WTC11 (cell line): ENCODE measurements around the gene NNAT. TPM values are rescaled to one million over a fixed set of nuclear protein-coding genes. Genes with fewer than 3 reads are reported as not detected.
A peak's percentile ranks its signal among the peaks of the same experiment; 100 is the strongest.

Source experiments
- ATAC-seq: fragments of 200-7000 bp; cut with Tn5 transposase; 2 replicates; pipeline ENCODE4 v1.10.0; 2021; ENCODE audit warnings: mild to moderate bottlenecking, moderate library complexity
- CTCF ChIA-PET: fragments of 300-600 bp; sonication (Branson Sonifier 250); formaldehyde crosslinking; loops from one replicate; lab custom pipeline; 2021; ENCODE audit warnings: antibody characterized with exemption; lab: Charles Lee
- POLR2A ChIA-PET: fragments of 350-600 bp; sonication (Branson Sonifier 250); formaldehyde crosslinking; loops from one replicate; lab custom pipeline; 2021; ENCODE audit warnings: antibody characterized with exemption; lab: Charles Lee
- DNase-seq: peaks from one replicate; pipeline ENCODE4 v3.0.0; 2021; ENCODE audit warnings: low spot score
- H3K27ac Mint-ChIP-seq: 2 replicates; pipeline ENCODE4 v1.8.0; 2021; ENCODE audit warnings: mixed read lengths
- H3K27me3 Mint-ChIP-seq: 2 replicates; pipeline ENCODE4 v1.8.0; 2021; ENCODE audit warnings: low read depth, mild to moderate bottlenecking, moderate library complexity, mixed read lengths
- H3K36me3 Mint-ChIP-seq: 2 replicates; pipeline ENCODE4 v1.8.0; 2021; ENCODE audit warnings: mixed read lengths
- H3K4me1 Mint-ChIP-seq: 2 replicates; pipeline ENCODE4 v1.8.0; 2022; ENCODE audit warnings: mixed read lengths
- H3K4me3 Mint-ChIP-seq: 2 replicates; pipeline ENCODE4 v1.8.0; 2021; ENCODE audit warnings: mild to moderate bottlenecking, moderate library complexity, mixed read lengths
- H3K9me3 Mint-ChIP-seq: 2 replicates; pipeline ENCODE4 v1.8.0; 2021; ENCODE audit warnings: mixed read lengths
- ARID4B ChIP-seq: sonication (generic); formaldehyde crosslinking; IDR thresholded peaks from 2 replicates; pipeline ENCODE4 v1.8.0; 2023; ENCODE audit warnings: missing genetic modification reagents, mild to moderate bottlenecking, borderline replicate concordance
- ATF1 ChIP-seq: sonication (generic); formaldehyde crosslinking; IDR thresholded peaks from 2 replicates; pipeline ENCODE4 v1.8.1; 2023; ENCODE audit warnings: mild to moderate bottlenecking, moderate library complexity, missing genetic modification reagents
- ATF3 ChIP-seq: sonication (generic); formaldehyde crosslinking; conservative IDR thresholded peaks from 2 replicates; pipeline ENCODE4 v1.8.1; 2022; ENCODE audit warnings: mild to moderate bottlenecking, missing genetic modification reagents
- CREM ChIP-seq: sonication (generic); formaldehyde crosslinking; IDR thresholded peaks from 2 replicates; pipeline ENCODE4 v1.8.1; 2022; ENCODE audit warnings: mild to moderate bottlenecking, missing genetic modification reagents, moderate library complexity
- E2F4 ChIP-seq: sonication (generic); formaldehyde crosslinking; IDR thresholded peaks from 2 replicates; pipeline ENCODE4 v1.8.1; 2022; ENCODE audit warnings: low read depth, mild to moderate bottlenecking, moderate library complexity, missing genetic modification reagents, borderline replicate concordance
- E2F5 ChIP-seq: sonication (generic); formaldehyde crosslinking; IDR thresholded peaks from 2 replicates; pipeline ENCODE4 v1.8.1; 2022; ENCODE audit warnings: mild to moderate bottlenecking, moderate library complexity, missing genetic modification reagents
- EMX1 ChIP-seq: fragments of 250-450 bp; sonication (Bioruptor Pico); IDR thresholded peaks from 2 replicates; pipeline ENCODE4 v1.8.0; 2021; ENCODE audit warnings: mild to moderate bottlenecking
- FOXJ3 ChIP-seq: sonication (generic); formaldehyde crosslinking; IDR thresholded peaks from 2 replicates; pipeline ENCODE4 v1.9.0; 2021; ENCODE audit warnings: missing genetic modification reagents, mild to moderate bottlenecking, borderline replicate concordance
- FOXP1 ChIP-seq: sonication (generic); formaldehyde crosslinking; IDR thresholded peaks from 2 replicates; pipeline ENCODE4 v1.8.0; 2022; ENCODE audit warnings: missing genetic modification reagents, mild to moderate bottlenecking, moderate library complexity, borderline replicate concordance
- GABPB1 ChIP-seq: sonication (generic); formaldehyde crosslinking; IDR thresholded peaks from 2 replicates; pipeline ENCODE4 v1.8.1; 2023; ENCODE audit warnings: mild to moderate bottlenecking, missing genetic modification reagents
- GTF2I ChIP-seq: fragments of 250-450 bp; sonication (Bioruptor Pico); conservative IDR thresholded peaks from 2 replicates; pipeline ENCODE4 v1.4.0; 2021; ENCODE audit warnings: mild to moderate bottlenecking
- IRF2 ChIP-seq: sonication (generic); formaldehyde crosslinking; IDR thresholded peaks from 2 replicates; pipeline ENCODE4 v1.8.0; 2022; ENCODE audit warnings: low read depth, missing genetic modification reagents, borderline replicate concordance
- KAT7 ChIP-seq: sonication (generic); formaldehyde crosslinking; IDR thresholded peaks from 2 replicates; pipeline ENCODE4 v1.8.1; 2023; ENCODE audit warnings: missing genetic modification reagents, mild to moderate bottlenecking, borderline replicate concordance
- NFYB ChIP-seq: sonication (generic); formaldehyde crosslinking; conservative IDR thresholded peaks from 2 replicates; pipeline ENCODE4 v1.8.0; 2022; ENCODE audit warnings: low read depth, missing genetic modification reagents
- NR1H2 ChIP-seq: sonication (generic); formaldehyde crosslinking; IDR thresholded peaks from 2 replicates; pipeline ENCODE4 v1.9.0; 2021; ENCODE audit warnings: mild to moderate bottlenecking, moderate library complexity, missing genetic modification reagents
- NR2C2 ChIP-seq: sonication (generic); formaldehyde crosslinking; IDR thresholded peaks from 2 replicates; pipeline ENCODE4 v1.8.0; 2022; ENCODE audit warnings: mild to moderate bottlenecking, missing genetic modification reagents
- ZNF121 ChIP-seq: sonication (generic); formaldehyde crosslinking; IDR thresholded peaks from 2 replicates; pipeline ENCODE4 v1.8.0; 2023; ENCODE audit warnings: missing genetic modification reagents
- ZNF219 ChIP-seq: sonication (generic); formaldehyde crosslinking; IDR thresholded peaks from 2 replicates; pipeline ENCODE4 v1.8.0; 2023; ENCODE audit warnings: missing genetic modification reagents, mild to moderate bottlenecking, borderline replicate concordance
- ZNF263 ChIP-seq: sonication (generic); formaldehyde crosslinking; IDR thresholded peaks from 2 replicates; pipeline ENCODE4 v1.8.1; 2022; ENCODE audit warnings: low read depth, mild to moderate bottlenecking, moderate library complexity, missing genetic modification reagents
- ZSCAN18 ChIP-seq: fragments of 250-450 bp; sonication (Bioruptor Pico); IDR thresholded peaks from 2 replicates; pipeline ENCODE4 v2.1.2; 2022; ENCODE audit warnings: mild to moderate bottlenecking, moderate library complexity
- total RNA-seq: library from RNA; stranded (reverse); gene quantifications from 3 replicates; pipeline ENCODE4 v1.2.3, GENCODE V29; 2021
- TF ChIP-seq, protein P1 (sequence below): sonication (generic); formaldehyde crosslinking; IDR thresholded peaks from 2 replicates; pipeline ENCODE4 v1.8.0; 2022; ENCODE audit warnings: mild to moderate bottlenecking, missing genetic modification reagents

The NNAT gene
- total RNA-seq, 1 experiment from 2014 or later = 90.0 TPM

DNA sequence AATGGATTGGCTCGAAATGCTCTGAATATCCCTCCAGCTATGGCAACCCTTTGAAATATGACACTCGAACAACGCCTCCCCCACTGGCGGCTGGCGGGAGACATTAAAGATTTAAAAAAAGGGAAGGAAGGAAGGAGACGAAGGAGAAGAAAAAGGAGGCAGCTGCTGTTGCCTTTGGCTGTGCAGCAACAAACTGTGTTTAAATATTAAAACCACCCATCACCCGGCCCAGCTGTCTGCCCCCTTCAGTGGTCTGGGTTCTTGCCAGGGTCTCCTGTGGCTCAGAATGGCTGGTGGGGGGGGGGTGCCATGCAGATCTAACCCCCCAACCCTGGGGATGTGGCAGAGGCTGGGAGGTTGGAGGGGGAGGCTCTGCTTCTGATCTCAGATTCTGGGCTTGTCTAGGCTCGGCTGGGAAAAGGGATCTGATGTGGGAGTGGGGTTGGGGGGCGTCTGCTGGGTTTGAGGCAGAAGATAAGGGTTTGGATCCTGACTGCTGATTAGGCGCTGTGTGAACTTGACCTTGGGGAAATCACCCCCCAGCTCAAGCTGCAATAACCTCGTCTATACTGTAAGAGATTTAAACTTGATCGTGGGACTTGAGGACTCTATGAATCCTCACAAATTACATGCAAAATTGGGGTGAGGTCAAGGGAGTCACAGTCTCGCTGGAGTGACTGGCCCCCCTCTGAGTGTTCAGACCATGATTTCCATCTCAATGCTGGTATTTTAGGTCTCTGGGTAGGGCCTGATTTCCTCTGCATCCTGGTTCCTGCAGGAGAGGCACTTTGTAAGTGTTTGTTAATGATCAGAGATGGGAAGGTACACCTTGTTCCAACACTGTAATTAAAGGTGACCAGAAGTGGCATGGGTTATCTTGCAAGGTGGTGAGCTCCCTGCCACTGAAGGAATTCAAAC is 46.9 kb downstream of the NNAT start:
- CTCF ChIA-PET = interaction anchor here (0.9 to 2.9 kb wide), 7 partner anchors 8 to 653 kb away, joined by 3 to 15 read pairs (median 3); no protein-coding TSS in a partner anchor
- H3K27me3 Mint-ChIP-seq = peaks cover 6% of the 10 kb centered on the region; the same call in 1 of the 2 replicates
- TF ChIP-seq ZNF121 (CRISPR knock-in tag) (no peak; the same call in 1 of the 2 replicates), GABPB1 (CRISPR knock-in tag) (no peak), E2F4 (CRISPR knock-in tag) (no peak), ATF1 (CRISPR knock-in tag) (no peak), IRF2 (CRISPR knock-in tag) (no peak), E2F5 (no peak), NFYB (CRISPR knock-in tag) (no peak), ZSCAN18 (no peak), KAT7 (no peak), NR2C2 (CRISPR knock-in tag) (no peak), FOXP1 (CRISPR knock-in tag) (no peak), GTF2I (CRISPR knock-in tag) (no peak), ARID4B (no peak), CREM (CRISPR knock-in tag) (no peak), ZNF219 (CRISPR knock-in tag) (no peak), ZNF263 (no peak)
- TF ChIP-seq, all 79 proteins: peak for 0
- Mint-ChIP-seq H3K36me3 (no peaks in the 10 kb centered on the region), H3K9me3 (no peaks in the 10 kb centered on the region), H3K4me3 (peak overlapping the region; percentile 69), H3K27ac (peak overlapping the region; percentile 80), H3K4me1 (peaks cover 55% of the 10 kb centered on the region)
- DNase-seq = peak; percentile 46
- ATAC-seq = peak; percentile 45
- POLR2A ChIA-PET = no interaction called here

GRCh38 chr20:37570419-37570818 is 49.4 kb downstream of the NNAT start:
- no peak for DNase-seq
- Mint-ChIP-seq H3K9me3 (no peaks in the 10 kb centered on the region), H3K27me3 (peaks cover 6% of the 10 kb centered on the region; the same call in 1 of the 2 replicates), H3K4me1 (peaks cover 48% of the 10 kb centered on the region), H3K27ac (no peak overlapping the region), H3K4me3 (no peak overlapping the region), H3K36me3 (no peaks in the 10 kb centered on the region)
- ChIA-PET CTCF (no interaction called here), POLR2A (no interaction called here)
- ATAC-seq = no peak
- no peak for TF ChIP-seq ARID4B
- TF ChIP-seq, protein P1, sequence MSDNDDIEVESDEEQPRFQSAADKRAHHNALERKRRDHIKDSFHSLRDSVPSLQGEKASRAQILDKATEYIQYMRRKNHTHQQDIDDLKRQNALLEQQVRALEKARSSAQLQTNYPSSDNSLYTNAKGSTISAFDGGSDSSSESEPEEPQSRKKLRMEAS = no peak
- TF ChIP-seq NR1H2 (CRISPR knock-in tag) = no peak
- no peak for TF ChIP-seq ATF3 (CRISPR knock-in tag)
- TF ChIP-seq FOXJ3 (CRISPR knock-in tag) = no peak
- TF ChIP-seq EMX1 (CRISPR knock-in tag) = no peak
